OCI-LY3 (cell line): ENCODE measurements around the gene GPX7.

Experiments
- EZH2phosphoT487 ChIP-seq: fragments of 200-600 bp; shearing (Covaris generic); IDR thresholded peaks from 2 replicates; pipeline ENCODE4 v1.6.1; 2018; ENCODE audit warnings: antibody characterized with exemption, mixed run types, low read depth
- TF ChIP-seq, protein P1 (sequence below): fragments of 200-600, 300-600 bp; sonication (generic); IDR thresholded peaks from 2 replicates; pipeline ENCODE4 v1.5.1; 2014; ENCODE audit warnings: antibody characterized with exemption, low read length, low read depth

GRCh38 chr1:52640697-52641096, 38.5 kb downstream of the GPX7 start:
- TF ChIP-seq, protein P1, sequence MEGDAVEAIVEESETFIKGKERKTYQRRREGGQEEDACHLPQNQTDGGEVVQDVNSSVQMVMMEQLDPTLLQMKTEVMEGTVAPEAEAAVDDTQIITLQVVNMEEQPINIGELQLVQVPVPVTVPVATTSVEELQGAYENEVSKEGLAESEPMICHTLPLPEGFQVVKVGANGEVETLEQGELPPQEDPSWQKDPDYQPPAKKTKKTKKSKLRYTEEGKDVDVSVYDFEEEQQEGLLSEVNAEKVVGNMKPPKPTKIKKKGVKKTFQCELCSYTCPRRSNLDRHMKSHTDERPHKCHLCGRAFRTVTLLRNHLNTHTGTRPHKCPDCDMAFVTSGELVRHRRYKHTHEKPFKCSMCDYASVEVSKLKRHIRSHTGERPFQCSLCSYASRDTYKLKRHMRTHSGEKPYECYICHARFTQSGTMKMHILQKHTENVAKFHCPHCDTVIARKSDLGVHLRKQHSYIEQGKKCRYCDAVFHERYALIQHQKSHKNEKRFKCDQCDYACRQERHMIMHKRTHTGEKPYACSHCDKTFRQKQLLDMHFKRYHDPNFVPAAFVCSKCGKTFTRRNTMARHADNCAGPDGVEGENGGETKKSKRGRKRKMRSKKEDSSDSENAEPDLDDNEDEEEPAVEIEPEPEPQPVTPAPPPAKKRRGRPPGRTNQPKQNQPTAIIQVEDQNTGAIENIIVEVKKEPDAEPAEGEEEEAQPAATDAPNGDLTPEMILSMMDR: no peak
- no peak for TF ChIP-seq EZH2phosphoT487
